Measurements from ENCODE around the gene RSAD2.

- no peak for TF ChIP-seq CREB1 (CRISPR knock-in tag; IDR thresholded peaks at IDR 0.05)
- TF ChIP-seq, protein P1, sequence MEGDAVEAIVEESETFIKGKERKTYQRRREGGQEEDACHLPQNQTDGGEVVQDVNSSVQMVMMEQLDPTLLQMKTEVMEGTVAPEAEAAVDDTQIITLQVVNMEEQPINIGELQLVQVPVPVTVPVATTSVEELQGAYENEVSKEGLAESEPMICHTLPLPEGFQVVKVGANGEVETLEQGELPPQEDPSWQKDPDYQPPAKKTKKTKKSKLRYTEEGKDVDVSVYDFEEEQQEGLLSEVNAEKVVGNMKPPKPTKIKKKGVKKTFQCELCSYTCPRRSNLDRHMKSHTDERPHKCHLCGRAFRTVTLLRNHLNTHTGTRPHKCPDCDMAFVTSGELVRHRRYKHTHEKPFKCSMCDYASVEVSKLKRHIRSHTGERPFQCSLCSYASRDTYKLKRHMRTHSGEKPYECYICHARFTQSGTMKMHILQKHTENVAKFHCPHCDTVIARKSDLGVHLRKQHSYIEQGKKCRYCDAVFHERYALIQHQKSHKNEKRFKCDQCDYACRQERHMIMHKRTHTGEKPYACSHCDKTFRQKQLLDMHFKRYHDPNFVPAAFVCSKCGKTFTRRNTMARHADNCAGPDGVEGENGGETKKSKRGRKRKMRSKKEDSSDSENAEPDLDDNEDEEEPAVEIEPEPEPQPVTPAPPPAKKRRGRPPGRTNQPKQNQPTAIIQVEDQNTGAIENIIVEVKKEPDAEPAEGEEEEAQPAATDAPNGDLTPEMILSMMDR (IDR thresholded peaks at IDR 0.05) = no peak
- no peak for TF ChIP-seq ATF3 (CRISPR knock-in tag; conservative IDR thresholded peaks at IDR 0.05)
- TF ChIP-seq, protein P2, sequence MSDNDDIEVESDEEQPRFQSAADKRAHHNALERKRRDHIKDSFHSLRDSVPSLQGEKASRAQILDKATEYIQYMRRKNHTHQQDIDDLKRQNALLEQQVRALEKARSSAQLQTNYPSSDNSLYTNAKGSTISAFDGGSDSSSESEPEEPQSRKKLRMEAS (CRISPR knock-in tag; IDR thresholded peaks at IDR 0.05) = no peak
- TF ChIP-seq, protein P3, sequence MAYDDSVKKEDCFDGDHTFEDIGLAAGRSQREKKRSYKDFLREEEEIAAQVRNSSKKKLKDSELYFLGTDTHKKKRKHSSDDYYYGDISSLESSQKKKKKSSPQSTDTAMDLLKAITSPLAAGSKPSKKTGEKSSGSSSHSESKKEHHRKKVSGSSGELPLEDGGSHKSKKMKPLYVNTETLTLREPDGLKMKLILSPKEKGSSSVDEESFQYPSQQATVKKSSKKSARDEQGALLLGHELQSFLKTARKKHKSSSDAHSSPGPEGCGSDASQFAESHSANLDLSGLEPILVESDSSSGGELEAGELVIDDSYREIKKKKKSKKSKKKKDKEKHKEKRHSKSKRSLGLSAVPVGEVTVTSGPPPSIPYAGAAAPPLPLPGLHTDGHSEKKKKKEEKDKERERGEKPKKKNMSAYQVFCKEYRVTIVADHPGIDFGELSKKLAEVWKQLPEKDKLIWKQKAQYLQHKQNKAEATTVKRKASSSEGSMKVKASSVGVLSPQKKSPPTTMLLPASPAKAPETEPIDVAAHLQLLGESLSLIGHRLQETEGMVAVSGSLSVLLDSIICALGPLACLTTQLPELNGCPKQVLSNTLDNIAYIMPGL (CRISPR knock-in tag; IDR thresholded peaks at IDR 0.05) = no peak
- TF ChIP-seq ZNF138 (CRISPR knock-in tag; conservative IDR thresholded peaks at IDR 0.05) = no peak
- TF ChIP-seq SP1 (CRISPR knock-in tag; conservative IDR thresholded peaks at IDR 0.05) = no peak
- no peak for TF ChIP-seq TEAD4 (CRISPR knock-in tag; IDR thresholded peaks at IDR 0.05)
- TF ChIP-seq, protein P4, sequence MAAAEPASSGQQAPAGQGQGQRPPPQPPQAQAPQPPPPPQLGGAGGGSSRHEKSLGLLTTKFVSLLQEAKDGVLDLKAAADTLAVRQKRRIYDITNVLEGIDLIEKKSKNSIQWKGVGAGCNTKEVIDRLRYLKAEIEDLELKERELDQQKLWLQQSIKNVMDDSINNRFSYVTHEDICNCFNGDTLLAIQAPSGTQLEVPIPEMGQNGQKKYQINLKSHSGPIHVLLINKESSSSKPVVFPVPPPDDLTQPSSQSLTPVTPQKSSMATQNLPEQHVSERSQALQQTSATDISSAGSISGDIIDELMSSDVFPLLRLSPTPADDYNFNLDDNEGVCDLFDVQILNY (CRISPR knock-in tag; IDR thresholded peaks at IDR 0.05) = no peak
Observed at GRCh38 chr2:6944555-6944954, 67.0 kb downstream of the RSAD2 start.

Measured in WTC11 (cell line).